GM18502 (cell line): ENCODE results near the gene MYCN.

ENCODE experiments used
- ATAC-seq: cut with Tn5 transposase; IDR thresholded peaks from one replicate; pipeline ENCODE4 v1.9.1; 2021; ENCODE audit warnings: mild to moderate bottlenecking; ENCODE audit not compliant: unreplicated experiment, poor library complexity

Gene MYCN

DNA sequence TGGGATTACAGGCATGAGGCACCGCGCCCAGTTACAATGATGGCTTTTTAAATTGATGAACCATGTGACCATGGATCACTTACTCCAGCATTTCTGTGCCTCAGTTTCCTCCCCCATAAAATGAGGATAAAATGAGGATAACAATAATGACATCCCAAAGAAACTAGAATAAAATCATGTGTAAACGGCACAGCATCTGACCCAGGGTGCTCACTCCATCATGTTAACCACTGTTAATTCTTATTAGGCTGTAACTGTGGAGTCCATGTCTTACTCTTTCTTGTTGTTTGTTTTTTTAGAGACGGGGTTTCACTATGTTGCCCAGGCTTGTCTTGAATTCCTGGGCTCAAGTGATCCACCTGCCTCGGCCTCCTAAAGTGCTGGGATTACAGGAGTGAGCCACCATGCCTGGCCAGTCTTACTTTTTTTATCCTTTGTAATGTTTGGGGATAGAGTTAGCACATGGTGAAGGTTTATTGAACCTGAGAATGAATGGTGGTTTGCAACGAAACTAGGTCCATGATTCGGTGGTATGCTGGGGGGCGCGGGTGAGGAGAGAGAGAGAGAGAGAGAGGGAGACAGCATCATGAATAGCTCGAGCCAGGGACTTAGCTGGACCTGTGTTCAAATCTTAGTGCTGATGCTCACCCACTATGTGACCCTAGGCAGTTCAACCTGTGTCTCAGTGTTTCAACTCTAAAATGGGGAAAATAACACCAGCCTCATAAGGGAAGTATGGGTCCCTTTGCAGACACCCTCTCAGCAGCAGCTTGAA is 52.3 kb downstream of the MYCN start:
- no peak for ATAC-seq

GRCh38 chr2:15993232-15993610 is 52.9 kb downstream of the MYCN start:
- no peak for ATAC-seq

GRCh38 chr2:15993666-15994065 is 53.3 kb downstream of the MYCN start:
- ATAC-seq = no peak

GRCh38 chr2:15995603-15996002 is 55.3 kb downstream of the MYCN start:
- ATAC-seq = no peak
